RCC 7860 (cell line): ENCODE results near the gene CALHM4.

Experiments
- DNase-seq: peaks from one replicate; pipeline ENCODE4 v3.0.0-alpha.2; 2015; ENCODE audit warnings: low spot score
- FAIRE-seq: peaks from 2 replicates; lab custom pipeline; 2012; peaks lifted over from hg19 to GRCh38; lab: Jason Lieb, UNC

Gene CALHM4, protein sequence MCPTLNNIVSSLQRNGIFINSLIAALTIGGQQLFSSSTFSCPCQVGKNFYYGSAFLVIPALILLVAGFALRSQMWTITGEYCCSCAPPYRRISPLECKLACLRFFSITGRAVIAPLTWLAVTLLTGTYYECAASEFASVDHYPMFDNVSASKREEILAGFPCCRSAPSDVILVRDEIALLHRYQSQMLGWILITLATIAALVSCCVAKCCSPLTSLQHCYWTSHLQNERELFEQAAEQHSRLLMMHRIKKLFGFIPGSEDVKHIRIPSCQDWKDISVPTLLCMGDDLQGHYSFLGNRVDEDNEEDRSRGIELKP

DNA sequence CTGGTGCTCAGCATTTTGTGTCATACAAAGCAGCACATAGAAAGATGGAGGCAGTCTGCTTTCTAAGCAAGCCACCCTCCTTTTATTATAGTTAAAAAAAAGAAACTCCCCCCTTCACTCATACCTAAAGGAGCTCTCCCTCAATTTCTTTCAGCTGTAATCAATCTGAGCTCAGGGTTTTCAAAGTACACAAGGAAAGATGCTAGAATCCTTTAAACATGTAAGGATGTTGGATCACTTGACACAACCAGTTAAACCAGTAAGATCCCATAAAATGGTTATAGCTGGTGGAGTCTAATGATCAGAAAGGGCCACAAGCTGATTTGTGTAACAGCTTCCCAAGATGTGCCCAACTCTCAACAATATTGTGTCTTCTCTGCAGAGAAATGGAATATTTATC lies at the start of gene CALHM4:
Gene CALHM4, plus strand, starts transcription at position 301 of the 400 bp plus-strand sequence. Its CDS starts 43 bp downstream, at position 344.
- FAIRE-seq, result no peak
- DNase-seq, result no peak

DNA sequence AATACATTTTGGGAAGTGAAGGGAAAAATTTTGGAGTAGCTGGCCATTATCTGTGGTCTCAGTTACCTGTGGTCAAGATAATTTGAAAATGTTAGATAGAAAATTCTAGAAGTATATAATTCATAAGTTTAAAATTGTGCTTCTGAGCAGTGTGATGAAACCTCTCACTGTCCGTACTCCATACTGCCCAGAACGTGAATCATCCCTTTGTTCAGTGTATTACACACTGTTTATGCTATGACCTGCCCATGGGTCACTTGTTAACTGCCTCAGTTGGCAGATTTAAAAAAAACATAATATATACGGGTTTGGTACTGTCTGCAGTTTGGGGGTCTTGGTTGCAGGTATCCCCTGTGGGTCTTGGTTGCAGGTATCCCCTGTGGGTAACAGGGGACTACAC lies 46.2 kb upstream of the CALHM4 start:
- FAIRE-seq (no peak), DNase-seq (no peak)

GRCh38 chr6:116508527-116508926 lies 45.0 kb upstream of the CALHM4 start:
- DNase-seq (no peak), FAIRE-seq (no peak)

GRCh38 chr6:116511424-116512110 lies 42.0 kb upstream of the CALHM4 start, which contains the start of gene CALHM5:
TSS of gene CALHM5 (plus strand) at chr6:116511639. CDS start at chr6:116511697, 58 bp downstream.
- peak; percentile 37 for DNase-seq

DNA sequence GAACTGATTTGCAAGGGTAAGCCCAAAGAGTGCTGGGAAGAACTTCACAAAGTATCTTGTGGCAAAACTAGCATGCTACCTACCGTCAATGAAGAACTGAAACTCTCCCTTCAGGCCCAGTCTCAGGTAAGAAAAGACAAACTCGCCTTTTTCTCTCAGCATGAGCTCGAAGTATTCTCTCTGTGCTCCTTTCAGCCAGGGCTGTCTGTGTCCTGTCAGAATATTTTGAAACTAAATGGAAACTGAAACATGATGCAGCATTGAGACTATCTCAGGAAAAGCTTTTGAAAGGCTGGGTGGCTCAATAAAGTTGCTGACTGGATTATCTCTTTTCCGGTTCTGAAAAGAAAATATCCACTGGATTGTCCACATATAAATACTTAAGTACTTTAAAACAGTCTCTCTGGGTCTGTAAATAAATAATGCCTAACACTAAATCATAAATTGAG lies 41.4 kb upstream of the CALHM4 start:
- FAIRE-seq (no peak), DNase-seq (no peak)

More at GRCh38 chr6:116511424-116512110, 42.0 kb upstream of the CALHM4 start, which contains the start of gene CALHM5:
- no peak for FAIRE-seq

DNA sequence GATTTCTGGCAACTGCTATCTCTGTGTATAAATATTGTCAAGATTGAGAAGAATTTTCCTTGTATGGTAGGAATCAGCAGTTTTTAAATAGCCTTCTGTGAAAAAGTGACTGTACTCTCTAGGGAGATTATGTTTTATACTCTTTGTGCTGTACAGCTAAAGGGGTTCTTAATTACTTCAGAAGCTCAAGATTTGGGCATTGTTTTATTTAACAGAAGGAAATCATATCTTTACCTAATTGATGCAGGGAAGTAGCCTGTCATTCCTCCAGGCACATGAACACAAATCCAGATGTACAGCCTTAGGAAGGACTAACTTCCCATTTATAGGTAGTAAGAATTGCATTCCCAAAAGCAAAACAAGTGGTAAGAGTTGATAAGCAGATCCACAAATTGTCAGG lies 40.8 kb upstream of the CALHM4 start:
- no peak for DNase-seq
- FAIRE-seq, result no peak

DNA sequence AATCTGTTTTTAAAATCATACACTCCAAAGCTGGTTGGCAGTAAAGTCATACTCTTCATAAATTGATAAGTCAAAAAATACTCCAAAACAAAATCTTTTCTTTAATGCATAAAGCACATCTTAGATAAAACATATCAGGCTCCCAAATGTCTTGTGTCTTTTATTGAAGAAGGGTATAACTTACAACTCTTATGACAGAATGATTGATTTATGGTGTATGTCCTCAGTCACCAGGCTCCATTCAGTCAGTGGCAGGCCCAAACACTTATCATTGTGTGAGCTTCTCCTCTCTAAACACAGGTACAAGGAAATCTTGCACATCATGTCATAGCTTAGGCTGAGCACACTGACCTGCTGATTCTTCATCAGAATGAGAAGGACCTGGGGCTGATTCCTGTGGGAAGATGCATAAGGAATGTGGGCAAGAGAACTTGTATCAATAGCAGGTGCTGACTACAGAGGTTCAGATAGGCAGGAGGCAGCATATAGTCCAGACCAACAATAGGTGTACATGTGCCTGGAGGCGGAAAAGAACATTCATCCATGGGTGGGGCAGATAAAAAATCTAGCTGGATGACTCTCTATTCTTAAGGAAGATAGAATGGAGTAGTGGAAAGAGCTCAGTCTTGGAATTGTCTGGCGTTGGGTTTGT lies 40.2 kb upstream of the CALHM4 start:
- FAIRE-seq (no peak), DNase-seq (no peak)

GRCh38 chr6:116514111-116514510 lies 39.4 kb upstream of the CALHM4 start:
- DNase-seq (no peak), FAIRE-seq (no peak)

- DNase-seq, result no peak
- no peak for FAIRE-seq
These were observed 38.4 kb upstream of the CALHM4 start for GRCh38 chr6:116515141-116515540.

- DNase-seq (no peak), FAIRE-seq (no peak)
These were observed 34.8 kb upstream of the CALHM4 start for GRCh38 chr6:116518621-116519368.

DNA sequence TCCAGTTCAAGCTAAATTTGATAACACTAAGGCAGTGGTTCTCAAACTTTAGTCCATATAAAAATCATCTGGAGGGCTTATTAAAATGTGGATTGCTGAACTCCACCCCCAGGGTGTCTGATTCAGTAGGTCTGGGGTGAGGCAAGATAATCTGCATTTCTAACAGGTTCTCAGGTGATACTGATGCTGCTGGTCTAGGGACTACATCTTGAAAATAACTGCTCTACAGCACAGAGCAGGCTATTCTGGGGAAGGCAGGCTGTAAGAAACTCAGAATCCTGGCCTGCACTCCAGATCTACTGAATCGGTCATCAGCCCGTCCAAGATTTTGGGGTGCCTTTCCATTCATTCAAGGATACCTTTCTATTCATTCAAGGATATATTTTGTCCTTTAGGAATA lies 30.7 kb upstream of the CALHM4 start:
- DNase-seq (no peak), FAIRE-seq (no peak)

DNA sequence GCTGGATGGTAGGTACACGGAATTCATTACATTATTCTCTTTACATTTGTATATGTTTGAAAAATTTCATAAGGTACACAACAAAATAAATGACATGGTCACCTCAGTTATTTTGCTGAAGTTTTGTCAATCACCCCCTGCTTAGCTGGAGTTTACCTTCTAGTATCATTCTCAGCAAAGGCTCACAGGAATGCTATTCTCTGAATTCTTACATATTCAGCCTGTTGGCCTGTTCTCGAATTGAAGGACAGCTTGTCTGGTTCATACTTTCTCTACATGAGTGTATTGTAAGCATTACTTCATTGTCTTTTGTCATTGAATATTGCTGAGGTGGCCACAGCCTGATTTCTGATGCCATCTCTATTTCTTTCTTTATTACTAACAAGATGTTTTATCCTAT lies 29.3 kb upstream of the CALHM4 start:
- FAIRE-seq (no peak), DNase-seq (no peak)

DNA sequence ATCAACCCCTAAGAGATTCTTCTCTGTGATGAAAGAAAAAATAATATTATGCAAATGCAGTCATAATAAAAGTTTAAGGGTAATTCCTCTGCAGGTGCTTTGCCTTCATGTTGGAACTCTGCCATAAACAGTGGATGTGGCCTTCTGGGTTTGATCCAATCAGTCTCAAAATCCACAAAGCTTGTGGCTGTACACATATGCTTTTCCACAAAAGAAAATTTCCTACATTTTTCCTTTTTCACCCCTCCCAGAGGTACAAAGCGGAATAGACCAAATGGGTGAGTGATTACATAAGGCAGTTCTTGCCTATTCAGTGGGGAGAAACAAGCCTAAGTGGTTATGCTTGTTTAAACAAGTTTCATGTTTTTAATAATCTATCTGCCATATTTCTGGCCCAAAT lies 25.4 kb upstream of the CALHM4 start:
- FAIRE-seq (no peak), DNase-seq (no peak)

- DNase-seq, result no peak
- no peak for FAIRE-seq
These were observed 24.8 kb upstream of the CALHM4 start for GRCh38 chr6:116528780-116529179.

DNA sequence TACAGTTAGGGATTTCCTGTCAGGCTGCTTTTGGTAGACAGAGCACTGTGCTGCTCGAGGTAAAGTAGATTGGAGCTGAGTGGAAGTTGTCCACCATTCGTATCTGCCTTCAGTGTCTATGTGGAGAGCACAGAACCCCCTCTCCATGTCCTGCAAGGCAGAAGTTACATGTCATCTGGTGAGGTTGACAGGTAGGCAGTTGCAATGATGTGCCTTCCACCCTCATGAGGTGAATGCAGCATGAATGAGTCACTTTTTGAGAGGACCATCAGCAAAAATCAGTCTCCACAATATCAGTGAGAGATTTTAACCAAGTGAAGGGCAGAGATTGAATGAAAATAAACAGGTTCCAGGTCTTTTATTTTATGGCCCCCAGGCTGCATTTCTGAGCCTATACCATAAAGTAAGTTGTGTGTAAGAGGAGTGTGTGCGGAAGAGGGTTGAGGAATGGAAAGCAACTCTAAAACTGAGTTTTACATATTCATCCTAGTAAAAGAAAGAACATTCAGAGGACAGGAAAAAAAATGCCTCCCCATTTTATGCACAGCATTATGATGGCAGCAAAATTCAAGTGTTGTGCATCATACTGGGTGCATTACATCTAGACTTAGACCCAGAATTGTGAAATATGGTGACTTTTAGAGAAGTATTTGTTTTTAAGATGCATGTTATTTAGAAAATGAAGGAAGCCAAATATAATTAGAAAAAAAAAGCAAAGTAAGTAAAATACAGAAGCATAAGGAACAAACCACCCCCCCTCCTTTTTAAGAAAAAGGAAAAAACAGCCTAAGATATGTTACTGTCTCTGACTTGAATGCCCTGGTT lies 23.9 kb upstream of the CALHM4 start:
- DNase-seq, result no peak
- no peak for FAIRE-seq

DNA sequence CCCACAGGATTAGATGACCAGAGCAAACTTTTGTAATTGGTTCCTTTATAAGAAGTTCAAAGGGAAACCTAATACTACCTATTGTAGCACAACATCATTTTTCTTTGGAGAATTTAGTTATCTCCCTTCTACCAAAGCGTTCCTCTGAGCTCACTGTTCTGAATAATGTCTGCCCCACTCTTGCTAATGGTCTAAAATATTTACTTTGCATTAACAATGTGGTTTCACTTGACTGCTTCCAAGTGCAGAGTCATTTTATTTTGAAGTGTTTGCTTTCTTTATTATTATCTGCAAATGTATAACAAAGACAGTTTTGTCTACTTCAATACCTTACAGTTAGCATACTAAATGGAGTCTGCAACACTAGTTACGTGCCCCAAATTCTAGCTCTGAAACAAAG lies 23.1 kb upstream of the CALHM4 start:
- peak; percentile 25 for DNase-seq
- FAIRE-seq, result peak; percentile 72

DNA sequence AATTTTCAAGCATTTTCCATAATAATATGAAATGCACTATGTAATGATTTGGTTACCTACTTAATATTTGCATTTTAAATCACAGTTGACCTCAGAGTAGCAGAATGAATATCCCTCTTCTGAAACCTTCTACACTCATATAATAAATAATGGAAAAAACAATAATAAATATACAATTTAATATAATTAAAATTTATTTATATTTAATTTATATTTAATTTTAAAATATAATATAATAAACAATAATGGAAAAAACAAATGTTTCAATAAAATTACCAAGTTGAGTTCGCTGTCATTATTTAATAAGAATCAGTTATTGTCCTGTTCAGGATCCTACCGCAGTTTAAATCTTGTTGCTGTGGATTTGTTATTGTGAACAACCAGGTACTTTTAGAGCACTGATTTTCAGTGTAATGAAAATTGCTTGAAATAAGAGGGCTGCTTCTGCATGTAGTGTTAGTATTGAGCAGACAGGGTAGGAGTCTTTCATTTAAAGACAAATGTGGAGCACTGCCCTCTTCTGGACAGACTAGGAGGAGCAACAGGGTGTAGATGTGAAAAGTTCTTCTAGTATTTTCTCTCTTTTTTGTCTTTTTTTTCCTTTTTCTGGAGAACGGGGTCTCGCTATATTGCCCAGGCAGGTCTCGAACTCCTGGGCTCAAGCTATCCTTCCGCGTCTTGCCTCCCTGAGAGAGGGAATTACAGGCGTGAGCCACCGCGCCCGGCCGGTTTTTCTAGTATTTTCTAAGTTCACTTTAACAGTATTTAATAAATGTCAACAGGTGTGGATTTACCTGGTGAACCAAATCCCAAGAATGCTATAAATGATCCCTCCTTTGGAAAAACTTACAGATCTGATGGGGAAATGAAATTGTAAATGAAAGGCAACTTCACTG lies 21.6 kb upstream of the CALHM4 start:
- DNase-seq, result peak; percentile 49
- FAIRE-seq, result peak; percentile 59

DNA sequence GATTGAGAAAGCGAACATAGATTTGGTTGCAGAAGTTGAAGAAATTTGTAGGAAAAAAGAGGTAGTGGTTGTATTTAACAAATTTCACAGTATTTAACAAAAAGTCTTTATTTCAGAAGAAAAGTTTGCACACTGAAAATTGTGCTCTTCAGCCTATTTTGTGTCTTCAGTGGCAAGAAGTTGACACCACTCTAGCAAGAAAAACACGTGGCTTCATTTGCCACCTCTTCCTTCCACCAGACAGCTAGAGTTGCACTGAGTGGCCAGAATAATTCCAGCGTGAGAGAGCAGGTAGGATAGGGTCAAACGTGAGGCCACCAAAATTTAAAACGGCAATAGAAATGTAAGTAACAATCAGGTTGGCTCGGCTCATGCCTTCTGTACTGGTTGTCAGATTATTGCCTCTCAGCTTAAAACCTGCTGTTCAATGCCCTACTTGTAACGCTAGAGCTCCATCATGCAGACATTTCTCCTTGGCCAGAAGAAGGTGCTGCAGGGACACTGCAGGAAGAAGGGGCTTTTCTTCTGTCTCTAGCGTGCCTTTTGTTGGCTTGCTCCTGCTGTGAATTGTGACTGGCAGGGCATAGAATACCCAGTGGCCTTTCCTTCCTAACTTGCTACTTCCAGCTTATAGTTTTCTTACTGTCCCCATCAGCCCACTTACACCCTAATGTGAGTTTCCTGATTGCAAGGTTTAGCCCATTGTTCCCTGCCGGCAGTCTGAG lies 20.2 kb upstream of the CALHM4 start:
- FAIRE-seq, result no peak
- no peak for DNase-seq
